HG03045 (cell line): ENCODE results near the gene ZNF670.
"Not testable (repeated sequence)": the region's sequence is repeated elsewhere in the genome, so short reads cannot be mapped to it uniquely, and the experiment has no call there.

ENCODE experiments used
- ATAC-seq: cut with Tn5 transposase; IDR thresholded peaks from one replicate; pipeline ENCODE4 v1.9.1; 2021; ENCODE audit warnings: mild to moderate bottlenecking, moderate library complexity; ENCODE audit not compliant: unreplicated experiment

ZNF670 gene

GRCh38 chr1:247078258-247079140 lies at the start of gene ZNF670:
Gene ZNF670, minus strand, starts transcription at chr1:247078811. Its CDS starts 215 bp downstream, at chr1:247078596.
- peak; percentile 100 for ATAC-seq

DNA sequence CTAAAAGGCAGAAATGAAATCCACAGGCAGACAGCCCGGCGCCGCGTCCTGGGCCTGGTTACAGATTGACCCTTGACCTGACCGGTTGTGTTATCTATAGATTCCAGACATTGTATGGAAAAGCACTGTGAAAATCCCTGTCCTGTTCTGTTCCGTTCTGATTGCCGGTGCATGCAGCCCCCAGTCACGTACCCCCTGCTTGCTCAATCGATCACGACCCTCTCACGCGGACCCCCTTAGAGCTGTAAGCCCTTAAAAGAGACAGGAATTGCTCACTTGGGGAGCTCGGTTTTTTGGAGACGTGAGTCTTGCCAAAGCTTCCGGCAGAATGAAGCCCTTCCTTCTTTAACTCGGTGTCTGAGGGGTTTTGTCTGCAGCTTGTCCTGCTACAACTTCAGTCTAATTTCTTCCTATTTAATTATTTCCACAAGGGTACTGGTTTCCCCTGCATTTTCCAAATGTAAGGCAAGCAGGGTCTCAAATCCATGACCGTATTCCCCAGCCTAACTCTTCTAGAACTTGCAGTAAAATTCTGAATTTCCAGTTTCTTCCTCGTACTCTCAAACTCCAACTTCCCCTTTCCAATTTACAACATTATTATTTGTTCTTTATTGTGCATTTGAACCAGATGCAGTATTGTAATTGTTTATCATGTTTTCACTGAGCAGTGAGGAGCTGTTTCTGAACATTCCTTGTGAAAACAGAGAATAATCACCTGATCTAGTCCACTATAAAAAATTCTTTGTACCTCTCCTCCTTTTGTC lies 49.1 kb upstream of the ZNF670 start:
- ATAC-seq: not testable (repeated sequence)

DNA sequence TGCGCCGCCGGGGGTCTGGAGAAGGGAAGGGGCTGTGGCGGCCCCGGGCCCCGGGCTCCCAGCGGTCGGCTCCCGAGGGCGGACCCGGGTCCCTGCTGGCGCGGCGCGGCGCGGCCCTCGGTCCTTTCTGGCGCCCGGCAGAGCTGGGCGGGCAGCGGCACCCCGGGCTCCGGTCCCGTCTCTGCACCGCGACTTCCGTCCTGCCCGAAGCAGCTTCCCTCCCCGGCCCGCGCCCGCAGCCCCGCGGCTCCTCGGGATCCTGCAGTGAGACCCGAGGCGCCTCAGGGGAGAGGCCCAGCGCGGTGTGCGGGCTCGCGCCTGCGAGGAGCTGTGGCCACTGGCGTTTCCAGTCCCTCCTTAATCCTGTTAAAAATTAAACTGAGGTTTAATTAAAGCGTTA lies 48.0 kb upstream of the ZNF670 start:
- ATAC-seq: peak; percentile 68

DNA sequence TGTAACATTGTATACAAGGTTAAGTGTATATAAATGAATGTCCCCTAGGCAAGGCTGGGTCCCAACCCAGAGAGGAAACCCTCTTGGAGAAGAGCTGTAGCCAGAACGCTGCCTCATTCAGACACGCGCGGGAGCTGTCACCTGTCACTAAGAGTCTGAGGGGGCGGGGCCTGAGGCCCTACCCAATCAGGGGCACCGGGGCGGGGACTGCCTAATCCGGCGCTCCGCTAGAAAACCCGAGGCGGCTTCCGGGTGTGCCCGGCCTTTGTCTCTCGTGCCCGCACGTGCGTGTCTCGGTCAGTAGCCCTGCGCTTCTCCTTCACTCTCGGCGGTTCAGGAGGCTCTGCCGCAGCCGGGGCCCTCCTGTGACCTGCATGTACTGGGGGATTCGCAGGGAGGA lies 47.6 kb upstream of the ZNF670 start:
- peak; percentile 99 for ATAC-seq

DNA sequence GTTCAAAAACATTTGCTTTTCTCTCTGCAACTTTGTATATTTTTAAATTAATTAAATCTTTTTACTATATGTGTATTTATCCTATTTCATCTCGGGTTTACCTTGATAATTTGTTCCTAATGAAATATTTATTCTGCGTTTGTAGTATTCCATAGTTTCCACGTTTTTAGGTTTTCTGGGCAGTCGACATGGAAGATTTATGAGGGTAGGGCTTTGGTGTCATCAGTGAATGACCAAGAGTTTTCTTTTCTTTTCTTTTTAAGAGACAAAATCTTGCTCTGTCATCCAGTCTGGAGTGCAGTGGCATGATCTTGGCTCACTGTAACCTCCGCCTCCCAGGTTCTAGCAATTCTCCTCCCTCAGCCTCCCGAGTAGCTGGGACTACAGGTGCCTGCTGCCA lies 42.8 kb upstream of the ZNF670 start:
- no peak for ATAC-seq

- ATAC-seq: not testable (repeated sequence)
Observed at GRCh38 chr1:247120408-247120668, 41.7 kb upstream of the ZNF670 start.

DNA sequence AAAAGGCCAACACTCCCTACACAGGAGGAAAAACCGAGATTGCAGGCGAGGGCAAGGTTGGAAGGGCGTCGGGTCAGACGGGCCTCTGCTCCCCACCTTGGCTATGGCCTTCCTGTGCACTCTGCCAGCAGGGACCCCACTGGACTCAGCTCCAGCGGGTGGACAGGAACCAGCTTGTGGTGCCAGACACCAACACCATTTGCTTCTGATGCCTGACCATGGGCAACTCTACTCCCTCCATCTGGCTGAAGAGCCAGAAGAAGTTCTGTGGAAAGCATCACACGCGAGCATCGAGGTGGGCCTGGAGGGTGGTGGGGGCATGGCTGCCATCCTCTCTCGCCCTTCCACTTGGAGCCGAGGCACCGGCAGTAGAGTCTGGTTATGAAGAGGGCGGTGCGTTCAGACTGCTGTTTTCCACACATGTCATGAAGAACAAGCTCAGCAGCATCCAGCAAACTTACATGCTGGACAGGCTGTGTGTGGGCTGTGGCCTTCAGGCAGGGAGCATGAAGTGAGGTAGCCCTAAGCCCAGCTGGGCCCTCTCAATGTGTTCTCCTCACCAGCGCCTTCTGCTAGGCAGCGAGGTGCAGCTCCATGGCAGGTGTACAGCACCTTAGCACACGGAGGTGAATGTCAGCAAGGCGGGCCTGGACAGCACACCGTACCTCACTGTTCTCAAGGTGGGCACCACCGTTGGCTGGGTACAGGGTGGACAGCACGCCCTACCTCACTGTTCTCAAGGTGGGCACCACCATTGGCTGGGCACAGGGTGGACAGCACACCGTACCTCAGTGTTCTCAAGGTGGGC lies 41.2 kb upstream of the ZNF670 start:
- ATAC-seq: no peak

DNA sequence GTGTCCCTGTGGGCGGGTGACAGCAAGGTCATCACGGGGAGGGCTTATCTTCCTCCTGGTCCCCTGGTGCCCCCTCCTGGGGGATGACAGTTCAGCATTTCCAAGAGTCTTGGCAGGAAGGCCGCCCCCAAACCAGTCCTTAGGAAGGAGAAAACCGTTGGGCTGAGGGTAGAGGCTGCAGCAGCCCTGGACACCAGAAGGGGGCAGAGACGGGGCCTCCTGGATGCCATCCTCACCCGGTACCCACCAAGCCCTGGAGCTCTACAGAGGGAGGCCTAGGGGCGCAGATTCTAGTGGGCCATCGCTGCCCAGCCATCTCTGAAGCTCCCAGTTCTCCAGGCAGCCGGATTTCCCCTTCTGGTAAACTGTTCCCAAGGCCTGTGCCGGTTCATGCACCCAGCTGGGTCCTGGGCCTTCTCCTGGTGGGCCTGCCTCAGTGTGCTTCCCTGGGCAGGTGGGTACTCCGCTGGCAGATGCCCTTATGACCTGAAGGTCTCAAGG lies 40.4 kb upstream of the ZNF670 start:
- ATAC-seq: no peak

GRCh38 chr1:247115545-247115944 lies 36.9 kb upstream of the ZNF670 start:
- ATAC-seq: no peak

DNA sequence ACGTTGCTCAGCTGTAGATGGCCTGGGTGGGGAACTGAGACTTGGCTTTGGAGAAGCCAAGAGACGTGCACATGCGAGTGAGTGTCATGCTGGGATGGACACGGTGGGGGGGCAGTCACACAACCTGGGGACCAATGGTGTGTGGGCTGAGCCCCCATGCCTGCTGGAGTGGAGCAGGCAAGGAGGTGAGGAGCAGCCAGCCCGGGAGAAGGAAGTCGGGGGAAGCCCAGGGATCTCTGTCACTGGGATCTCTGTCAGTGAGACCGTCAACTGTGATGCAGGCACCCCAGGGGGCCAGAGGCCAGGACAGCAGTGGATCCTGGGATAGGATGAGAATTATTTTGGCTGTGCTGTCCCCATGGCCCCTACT lies 36.5 kb upstream of the ZNF670 start:
- ATAC-seq: no peak

GRCh38 chr1:247114351-247115140 lies 35.9 kb upstream of the ZNF670 start:
- no peak for ATAC-seq

- no peak for ATAC-seq
Observed at GRCh38 chr1:247113733-247114271, 35.2 kb upstream of the ZNF670 start.

- ATAC-seq: no peak
Observed at GRCh38 chr1:247113094-247113497, 34.5 kb upstream of the ZNF670 start.

DNA sequence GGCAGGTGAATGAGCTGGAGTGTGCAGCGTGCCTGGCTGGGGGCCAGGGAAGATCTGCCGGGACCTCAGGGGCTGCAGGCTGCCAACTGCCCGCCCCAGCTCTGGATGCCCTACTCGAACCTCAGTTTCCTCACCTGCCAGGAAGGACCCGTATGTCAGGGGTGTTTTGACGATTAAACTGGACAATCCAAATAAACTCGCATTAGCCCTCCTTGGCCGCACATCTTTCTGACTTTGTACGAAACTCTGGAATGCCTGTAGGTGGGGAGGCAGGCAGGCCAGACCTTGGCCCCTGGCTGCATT lies 33.8 kb upstream of the ZNF670 start:
- ATAC-seq: no peak

DNA sequence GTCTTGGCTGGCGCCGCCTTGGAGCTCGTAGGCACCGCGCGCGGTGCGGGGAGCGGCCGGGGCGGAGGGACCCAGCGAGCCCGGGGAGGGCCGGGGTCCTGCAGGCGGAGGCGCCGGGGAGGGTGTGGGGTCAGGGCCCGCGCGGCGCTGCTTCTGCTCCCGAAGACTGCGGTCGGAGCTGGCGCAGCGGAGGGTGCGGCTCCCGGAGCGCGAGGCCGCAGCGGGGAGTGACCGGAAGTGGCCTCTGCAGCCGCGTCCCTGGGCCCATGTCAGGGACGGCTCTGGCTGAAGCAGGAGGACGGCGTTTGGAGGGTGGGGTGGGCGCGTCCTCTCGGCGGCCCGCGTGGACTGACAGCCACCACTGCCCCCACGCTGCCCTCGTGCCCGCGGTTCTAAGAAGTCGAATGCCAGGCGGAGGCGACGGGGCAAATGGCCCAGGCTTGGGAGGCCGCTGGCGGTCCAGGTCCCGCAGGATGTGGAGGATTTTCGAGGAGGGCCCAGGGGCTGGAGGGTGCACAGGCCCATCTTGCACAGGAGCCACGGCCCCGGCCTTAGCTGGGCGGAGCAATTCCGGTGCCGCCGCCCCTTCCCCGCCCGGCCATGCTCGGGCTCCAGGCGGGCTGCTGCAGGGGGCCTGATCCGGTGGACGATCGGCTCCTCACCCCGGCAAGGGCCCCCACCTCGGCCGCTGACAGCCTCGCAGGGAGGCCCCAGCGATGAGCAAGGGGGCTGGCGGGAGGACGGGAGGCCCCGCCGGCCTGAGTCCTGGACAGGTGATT lies 33.3 kb upstream of the ZNF670 start:
- ATAC-seq: no peak

GRCh38 chr1:247111259-247111699 lies 32.7 kb upstream of the ZNF670 start:
- no peak for ATAC-seq

GRCh38 chr1:247110627-247111258 lies 32.1 kb upstream of the ZNF670 start:
- no peak for ATAC-seq

DNA sequence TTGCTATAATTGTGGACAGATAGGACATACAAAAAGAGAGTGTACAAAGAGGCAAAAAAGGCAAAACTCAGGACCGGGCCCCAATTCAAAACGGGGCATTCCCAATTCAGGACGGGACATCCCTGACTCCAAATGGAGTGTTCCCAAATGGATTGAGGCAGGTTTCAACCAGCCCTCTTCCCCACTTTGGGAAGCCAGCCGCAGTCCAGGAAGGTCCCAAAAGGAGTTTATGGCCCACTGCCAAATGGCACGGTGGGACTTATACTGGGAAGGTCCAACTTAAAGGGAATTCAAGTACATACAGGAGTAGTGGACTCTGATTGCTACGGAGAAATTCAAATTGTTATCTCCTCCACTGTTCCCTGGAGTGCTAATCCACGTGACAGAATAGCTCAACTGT lies 29.1 kb upstream of the ZNF670 start:
- ATAC-seq: no peak

DNA sequence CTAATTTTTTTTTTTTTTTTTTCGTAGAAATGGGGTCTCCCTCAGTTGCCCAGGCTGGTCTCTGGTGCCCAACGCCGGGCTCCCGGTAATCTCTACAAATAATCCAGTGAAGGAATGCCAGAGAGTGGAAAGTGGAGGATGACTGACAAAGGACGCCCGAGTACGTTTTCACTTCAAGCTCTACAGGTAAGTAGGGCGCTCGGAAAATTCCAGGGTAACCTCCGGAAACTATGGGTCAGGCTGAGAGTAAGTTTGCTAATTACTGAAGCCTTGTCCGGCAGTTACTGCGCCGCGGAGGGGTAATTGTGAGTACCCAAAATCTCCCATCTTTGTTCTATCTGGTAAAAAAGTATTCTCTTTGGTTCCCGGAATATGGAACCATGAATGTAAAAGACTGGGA lies 27.4 kb upstream of the ZNF670 start:
- ATAC-seq: no peak
